Endometrial microvascular endothelial cells (primary cell): ENCODE measurements around the gene DPF3. TPM values are rescaled to one million over a fixed set of nuclear protein-coding genes. Genes with fewer than 3 reads are reported as not detected.
"Not testable (repeated sequence)": the region's sequence is repeated elsewhere in the genome, so short reads cannot be mapped to it uniquely, and the experiment has no call there.

Source experiments
- in situ Hi-C: cut with HindIII; loops from 2 replicates; pipeline ENCODE4 v1.10.0; 2017; ENCODE audit warnings: low sequenced_read_pairs, low pct_unique_long_range_greater_than_20kb; ENCODE audit errors: inconsistent ontology term
- total RNA-seq: library from RNA; depleted of rRNA; stranded (reverse); fragments of >200 nt; gene quantifications from one replicate; pipeline ENCODE4 v1.2.3, GENCODE V29; 2015; ENCODE audit errors: inconsistent ontology term

The DPF3 gene
- total RNA-seq, 1 donor from 2014 or later: 6.5 TPM

DNA sequence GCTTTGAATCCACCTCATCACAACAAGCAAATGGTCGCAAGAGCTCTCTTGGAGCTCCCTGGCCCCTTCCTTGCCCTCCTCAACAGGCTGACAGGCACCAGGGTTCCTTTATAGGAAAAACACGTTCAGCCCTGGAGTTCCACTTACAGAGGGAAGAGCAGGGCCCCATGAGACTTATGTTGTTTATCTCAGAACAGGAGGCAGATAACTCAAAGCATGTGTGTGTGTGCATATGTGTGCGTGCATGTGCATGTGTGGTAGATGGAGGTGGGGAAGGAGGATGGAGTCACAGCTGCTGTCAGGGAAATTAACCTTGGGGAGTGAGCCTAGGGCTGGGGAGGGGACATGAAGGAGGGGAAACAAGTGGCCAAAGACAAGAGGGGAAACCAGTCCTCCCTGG is 138.1 kb downstream of the DPF3 start:
- in situ Hi-C loops: no loop called here

GRCh38 chr14:72754949-72755348 is 139.0 kb downstream of the DPF3 start:
- in situ Hi-C loops: no loop called here

DNA sequence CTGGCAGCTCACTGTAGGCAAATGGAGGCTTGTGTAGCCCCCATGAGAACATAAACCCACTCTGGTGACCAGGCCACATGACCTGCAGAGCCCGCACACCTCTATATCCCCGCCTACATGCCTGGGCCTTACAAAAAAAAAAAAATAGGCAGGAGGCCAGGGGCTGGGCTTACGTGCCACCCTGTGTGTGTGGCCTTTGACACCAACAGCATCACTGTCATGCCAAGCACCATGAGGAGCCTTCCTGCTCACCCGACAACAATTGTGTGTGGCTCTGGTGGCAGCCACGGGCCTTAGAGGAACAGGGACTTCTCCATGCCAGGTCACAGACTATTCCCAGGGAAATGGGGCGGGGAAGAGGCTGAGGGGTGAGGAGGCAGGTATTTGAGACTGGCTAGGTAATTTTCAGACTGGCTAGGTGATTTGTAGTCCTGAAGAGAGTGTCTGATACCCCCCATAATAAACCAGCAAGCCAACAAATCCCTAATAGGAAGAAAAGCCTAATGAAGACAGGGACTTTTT is 140.0 kb downstream of the DPF3 start:
- in situ Hi-C loops: no loop called here

GRCh38 chr14:72753044-72753710 is 140.7 kb downstream of the DPF3 start:
- in situ Hi-C loops: no loop called here

GRCh38 chr14:72752034-72752412 is 141.9 kb downstream of the DPF3 start:
- in situ Hi-C loops: no loop called here

GRCh38 chr14:72751276-72752033 is 142.4 kb downstream of the DPF3 start:
- in situ Hi-C loops: no loop called here

DNA sequence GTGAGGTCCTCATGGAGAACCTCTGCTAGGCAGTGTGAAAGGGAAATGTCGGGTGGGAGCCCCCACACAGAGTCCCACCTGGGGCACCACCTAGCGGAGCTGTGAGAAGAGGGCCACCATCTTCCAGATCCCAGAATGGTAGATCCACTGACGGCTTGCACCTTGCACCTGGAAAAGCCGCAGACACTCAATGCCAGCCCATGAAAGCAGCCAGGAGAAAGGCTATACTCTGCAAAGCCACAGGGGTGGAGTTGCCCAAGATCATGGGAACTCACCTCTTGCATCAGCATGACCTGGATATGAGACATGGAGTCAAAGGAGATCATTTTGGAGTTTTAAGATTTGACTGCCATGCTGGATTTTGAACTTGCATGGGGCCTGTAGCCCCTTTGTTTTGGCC is 145.0 kb downstream of the DPF3 start:
- in situ Hi-C loops: not testable (repeated sequence)

DNA sequence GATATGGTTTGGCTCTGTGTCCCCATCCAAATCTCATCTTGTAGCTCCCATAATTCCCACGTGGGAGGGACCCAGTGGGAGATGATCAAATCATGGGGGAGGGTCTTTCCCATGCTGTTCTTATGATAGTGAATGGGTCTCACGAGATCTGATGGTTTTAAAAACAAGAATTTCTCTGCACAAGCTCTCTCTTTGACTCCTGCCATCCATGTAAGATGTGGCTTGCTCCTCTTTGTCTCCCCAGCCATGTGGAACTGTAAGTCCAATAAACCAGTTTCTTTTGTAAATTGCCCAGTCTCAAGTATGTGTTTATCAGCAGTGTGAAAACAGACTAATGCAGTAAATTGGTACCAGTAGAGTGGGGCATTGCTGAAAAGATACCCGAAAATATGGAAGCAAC is 146.2 kb downstream of the DPF3 start:
- in situ Hi-C loops: no loop called here

DNA sequence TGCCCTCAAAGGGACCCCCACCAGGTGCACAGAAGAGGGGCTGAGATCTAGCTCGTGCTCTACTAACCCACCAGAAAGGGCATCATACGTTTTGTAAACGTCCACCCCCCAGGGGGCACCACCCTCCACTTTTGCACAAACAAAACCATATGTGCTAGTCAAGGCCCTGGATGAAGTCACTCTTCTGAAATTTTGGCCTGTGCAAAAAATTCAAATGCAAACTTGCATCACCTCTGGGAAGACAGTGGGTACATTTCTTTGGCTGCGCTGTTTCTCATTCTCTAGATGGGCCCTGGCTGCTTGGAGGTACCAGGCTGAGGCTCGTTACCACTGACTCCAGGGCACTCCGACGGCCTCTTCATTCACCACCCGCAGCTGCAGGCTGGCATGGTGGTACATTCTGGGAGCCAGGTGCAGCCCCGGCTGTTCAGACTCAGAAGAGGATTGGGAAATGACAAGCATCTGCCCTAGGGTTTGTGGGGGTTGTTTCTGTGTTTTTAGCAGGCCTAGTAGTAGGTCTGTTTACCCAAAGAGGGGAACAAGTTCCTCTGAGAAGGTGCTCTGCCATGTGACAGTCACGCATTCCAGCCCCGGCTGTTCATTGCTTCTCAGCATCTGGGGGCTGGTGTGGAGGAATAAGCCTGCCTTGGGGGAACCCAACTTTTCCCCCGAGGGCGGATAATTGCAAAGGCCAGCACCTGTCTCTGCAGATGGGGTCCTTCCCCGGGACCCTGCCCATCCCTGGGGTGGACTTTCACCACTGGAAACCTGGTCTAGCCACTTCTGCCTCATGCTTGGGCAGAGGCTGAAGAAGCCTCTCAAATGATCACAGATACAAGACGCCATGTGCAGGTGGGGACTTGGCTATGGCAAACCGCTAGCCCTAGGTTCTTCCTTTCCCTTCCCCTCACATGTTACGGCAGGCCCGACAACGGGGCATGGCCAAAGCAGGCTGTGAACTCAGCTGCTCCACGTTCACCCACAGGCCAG is 147.6 kb downstream of the DPF3 start:
- in situ Hi-C loops: no loop called here

GRCh38 chr14:72745546-72745945 is 148.4 kb downstream of the DPF3 start:
- in situ Hi-C loops: no loop called here

DNA sequence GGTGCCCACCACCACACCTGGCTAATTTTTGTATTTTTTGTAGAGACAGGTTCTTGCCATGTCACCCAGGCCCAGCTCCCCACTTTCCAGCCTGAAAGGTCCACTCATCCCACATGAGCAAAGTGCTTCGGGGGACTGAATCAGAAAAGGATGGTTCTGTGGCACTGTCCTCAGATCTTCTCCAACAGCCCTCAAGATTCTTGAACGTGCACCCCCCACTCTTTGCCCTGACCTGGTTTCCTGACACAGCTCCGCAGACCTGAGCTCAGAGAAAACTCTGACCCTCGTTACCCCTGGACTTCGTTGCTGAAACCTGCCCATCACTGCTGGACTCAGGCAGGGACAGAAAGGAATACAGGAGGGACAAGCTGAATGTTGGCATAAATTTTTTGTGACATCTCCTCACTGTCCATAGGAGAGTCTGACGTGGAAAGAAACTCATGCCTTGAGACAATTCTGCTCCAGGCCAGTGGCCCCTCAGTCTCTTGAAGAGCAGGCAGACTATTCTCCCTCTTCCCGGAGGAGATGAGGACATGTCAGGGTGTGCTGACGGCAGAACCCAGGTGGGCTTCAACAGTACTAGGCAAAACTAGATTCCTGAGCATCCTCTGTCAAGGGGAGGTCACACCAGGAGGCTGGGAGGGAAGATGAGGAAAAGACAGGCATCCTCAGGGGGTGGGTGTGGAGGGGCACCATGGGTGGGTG is 149.3 kb downstream of the DPF3 start:
- in situ Hi-C loops: no loop called here

GRCh38 chr14:72743626-72744025 is 150.3 kb downstream of the DPF3 start:
- in situ Hi-C loops: no loop called here

DNA sequence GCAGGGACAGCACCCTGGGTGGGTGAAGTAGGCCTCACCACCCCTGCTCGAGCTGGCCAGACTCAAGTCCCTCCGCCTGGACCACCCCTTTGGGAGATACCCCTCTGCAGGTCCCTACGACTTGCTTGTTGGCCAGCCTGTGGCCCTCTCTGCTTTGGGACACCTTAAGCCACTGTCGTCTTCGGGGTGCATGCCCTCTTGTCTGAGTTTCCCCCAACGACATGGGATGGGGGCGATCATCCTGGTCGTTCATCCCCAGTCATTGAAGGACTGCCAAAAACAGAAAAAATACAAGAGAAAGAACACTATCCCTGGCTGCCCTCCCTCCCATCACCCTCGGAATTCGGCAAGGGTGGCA is 151.1 kb downstream of the DPF3 start:
- in situ Hi-C loops: no loop called here

DNA sequence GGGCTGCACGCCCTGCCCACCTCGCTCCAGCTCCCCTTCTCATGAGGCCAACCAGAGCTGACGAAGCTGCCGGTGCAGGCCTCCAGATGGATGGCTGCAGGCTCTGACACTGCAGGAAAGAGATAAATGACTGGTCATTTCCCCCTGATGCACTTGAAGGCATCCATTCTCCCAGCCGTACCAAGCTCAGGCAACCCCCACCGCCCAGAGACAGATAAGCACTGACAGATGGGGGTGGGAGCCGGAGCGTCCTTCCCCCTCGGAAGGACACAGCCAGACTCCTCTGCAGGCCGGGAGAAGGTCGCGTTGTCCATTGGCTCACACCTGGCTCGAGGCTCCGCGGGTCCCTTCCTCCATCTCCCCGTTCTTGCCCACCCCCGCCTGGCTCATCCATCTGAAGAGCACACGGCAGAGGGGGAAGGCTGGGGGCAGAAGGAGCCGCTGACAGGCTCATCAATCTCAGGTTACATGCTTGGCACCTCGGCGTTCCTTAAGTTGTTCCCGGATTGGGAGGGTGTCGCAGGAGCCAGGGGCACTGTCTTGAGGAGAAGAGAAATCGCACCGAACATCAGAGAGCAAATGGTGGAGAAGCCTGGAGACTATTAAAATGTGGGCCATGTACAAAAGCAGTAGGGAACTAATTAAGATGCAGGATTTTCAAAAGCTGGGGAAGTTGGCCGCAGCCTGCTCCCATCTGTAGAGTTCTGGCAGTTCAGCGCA is 151.6 kb downstream of the DPF3 start:
- in situ Hi-C loops: no loop called here

DNA sequence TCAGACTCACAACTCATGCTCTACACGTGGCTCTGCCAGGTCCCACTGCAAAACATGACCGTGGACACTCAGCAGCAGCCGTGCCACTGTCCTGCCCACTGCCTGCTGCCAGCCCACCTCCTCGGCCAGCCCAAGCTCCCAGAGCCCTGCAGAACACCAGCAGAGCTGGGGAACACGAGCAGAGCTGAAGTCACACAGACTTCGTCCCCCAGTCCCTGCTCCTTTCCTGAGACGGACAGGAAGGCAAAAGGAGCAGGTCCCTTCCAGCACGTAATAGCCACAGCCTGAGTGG is 152.1 kb downstream of the DPF3 start:
- in situ Hi-C loops: no loop called here

GRCh38 chr14:72740966-72741825 is 152.7 kb downstream of the DPF3 start:
- in situ Hi-C loops: no loop called here

- in situ Hi-C loops: no loop called here
Measured at GRCh38 chr14:72740504-72740961, 153.4 kb downstream of the DPF3 start.
